Renal cortex interstitium (tissue), 11 donors: ENCODE measurements around the gene SNX25. TPM values are rescaled to one million over a fixed set of nuclear protein-coding genes. Genes with fewer than 3 reads are reported as not detected.

Experiments
- DNase-seq, 11 donors: peaks; one replicate each; pipeline ENCODE4 v3.0.0-alpha.2; 2013; ENCODE audit warnings: low read depth in 9 of 11, low spot score in 4 of 11; ENCODE audit errors: extremely low read depth in 1 of 11
- polyA plus RNA-seq, 3 donors: library from polyadenylated mRNA; unstranded; fragments of 120-200 nt; gene quantifications; one replicate each; pipeline ENCODE4 v1.2.1, GENCODE V29; 2013; ENCODE audit not compliant: insufficient read length in 3 of 3

Gene SNX25
- polyA plus RNA-seq, 3 donors = 21.6 to 27.0 (median 25.6) TPM

DNA sequence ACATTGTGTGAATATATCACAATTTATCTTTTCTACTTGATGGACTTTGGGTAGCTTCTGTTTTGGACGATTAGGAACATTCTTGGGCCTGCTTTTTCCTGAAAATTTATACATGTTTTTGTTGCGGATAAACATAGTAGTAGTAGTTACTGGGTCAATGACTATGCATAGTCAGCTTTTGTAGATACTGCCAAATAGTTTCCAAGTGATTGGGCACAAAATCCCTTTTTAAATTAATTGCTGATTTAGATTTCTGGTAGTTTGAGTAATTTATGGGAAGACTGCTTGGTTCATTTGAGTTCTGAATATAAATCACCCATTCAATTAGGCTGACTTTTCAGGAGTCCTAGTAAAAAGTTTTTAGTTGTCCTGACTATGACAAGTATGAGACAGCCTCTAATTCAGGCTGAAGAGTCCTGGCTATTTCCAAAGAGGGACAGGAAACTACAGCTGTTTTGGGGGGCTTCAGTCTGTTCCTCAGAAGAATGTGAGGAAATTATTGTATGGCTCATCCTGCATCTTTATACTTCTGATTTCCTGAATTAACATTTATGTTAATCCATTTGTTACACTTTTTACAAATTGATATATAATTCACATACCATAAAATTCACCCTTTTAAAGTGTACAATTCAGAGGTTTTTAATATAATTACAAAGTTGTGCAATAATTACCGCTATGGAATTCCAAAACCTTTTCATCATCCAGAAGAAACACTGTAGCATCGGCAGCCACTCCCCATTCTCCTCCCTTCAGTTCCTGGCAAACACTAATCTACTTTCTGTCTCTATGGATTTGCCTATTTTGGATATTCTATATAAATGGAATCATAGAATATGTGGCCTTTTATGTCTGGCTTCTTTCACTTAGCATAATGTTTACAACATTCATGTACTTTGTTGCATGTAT is 172.1 kb downstream of the SNX25 start:
- DNase-seq = no peak

DNA sequence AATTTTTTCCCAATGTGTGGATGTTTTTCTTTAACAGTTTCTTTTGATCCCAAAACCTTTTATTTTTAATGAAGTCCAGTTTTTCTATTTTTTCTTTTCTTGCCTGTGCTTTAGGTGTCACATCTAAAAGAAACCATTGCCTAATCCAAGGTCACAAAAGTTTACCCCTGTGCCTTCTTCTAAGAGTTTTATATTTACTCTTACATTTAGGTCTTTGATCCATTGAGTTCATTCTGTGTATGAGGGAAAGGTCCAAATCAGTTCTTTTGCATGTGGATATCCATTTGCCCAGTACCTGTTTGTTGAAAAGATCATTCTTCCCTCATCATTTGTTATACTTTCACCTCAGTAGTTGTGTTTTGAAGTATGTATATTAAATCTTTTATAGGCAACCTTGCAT is 173.4 kb downstream of the SNX25 start:
- DNase-seq = no peak

DNA sequence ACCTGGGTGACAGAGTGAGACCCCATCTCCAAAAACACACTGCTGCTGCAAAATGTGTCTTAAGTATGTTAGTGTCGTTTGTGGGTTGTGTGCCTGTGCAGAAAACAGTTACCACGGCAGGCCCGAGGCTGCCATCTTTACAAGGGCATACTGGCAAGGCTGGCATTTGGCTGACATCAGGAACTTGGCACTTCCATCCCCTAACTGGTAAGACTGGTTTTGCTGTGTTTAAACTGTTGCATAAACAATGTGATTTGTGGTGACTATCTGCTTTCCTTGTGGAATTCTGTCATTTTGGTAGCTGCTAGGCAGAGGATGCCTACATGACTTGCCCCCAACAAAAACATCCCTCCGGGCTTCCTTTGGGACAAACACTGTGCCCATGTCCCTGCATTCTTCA is 174.1 kb downstream of the SNX25 start:
- no peak for DNase-seq

DNA sequence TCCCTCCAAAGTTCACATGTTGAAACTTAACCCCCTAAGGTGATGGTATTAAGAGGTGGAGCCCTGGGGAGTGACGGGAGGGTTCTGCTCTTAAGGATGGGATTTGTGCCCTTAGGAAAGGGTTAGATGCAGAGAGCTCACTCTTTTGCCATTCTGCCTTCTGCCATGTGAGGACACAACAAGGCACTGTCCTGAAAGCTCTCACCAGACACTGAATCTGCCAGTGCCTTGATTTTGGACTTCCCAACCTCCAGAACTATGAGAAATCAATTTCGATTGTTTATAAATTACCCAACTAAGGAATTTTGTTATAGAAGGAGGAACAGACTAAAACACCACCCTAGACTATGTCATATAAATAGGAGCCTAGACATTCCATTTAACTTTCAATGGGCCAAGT is 174.7 kb downstream of the SNX25 start:
- no peak for DNase-seq

DNA sequence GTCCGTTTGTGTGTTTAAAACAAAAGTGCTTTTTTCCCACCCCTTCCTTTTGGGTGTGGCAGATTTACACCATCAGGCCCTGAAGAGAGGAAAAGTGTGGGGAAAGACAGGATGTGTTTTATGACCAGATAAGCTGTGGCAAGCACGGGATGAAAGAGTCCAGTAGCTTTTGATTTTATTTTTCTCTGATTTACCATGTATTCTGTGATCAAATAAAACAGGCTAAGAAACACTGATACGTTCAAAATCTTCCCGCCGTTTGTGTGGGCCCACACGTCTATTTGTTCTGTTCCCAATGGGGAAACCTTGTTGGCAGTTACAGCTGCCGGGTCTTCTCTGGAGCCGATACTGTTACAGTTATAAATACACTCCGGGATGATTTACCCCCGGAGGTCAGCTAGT is 175.5 kb downstream of the SNX25 start:
- DNase-seq = peak in 2 of 11 donors; percentile 13 to 39

DNA sequence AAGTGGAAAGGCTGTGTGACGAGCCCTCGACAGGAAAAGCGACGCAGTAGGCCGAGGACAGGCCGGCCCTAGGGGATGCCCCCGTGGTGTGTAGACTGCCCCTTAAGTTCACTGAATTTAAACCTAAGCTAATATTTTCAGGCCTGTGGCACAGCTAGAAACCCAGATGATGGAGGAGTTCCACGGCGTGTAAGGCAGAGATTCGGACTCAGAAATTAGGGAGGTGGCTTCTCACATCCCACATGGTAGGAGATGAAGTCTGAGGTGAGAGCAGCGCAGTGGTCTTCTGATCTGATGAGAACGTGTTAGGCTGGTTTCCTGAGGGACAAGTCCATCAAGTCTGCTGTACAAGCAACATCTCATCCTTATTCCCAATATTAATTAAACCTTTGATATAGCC is 178.6 kb downstream of the SNX25 start:
- DNase-seq = no peak

DNA sequence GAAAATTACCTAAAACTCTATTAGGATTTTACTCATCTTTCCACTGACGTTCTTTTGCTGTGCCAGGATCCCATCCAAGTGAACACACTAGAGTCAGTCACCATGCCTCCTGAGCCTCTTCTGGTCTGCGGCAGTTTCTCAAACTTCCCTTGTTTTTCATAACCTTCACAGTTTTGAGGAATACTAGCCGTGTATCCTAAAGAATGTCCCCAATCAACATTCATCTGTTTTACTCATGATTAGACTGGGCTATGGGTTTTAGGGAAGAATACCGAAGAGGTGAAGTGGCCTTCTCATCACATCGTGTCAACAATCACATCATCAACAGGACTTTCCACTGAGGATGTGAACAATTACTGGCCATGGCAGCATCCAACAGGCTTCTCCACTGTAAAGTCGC is 181.5 kb downstream of the SNX25 start:
- no peak for DNase-seq

DNA sequence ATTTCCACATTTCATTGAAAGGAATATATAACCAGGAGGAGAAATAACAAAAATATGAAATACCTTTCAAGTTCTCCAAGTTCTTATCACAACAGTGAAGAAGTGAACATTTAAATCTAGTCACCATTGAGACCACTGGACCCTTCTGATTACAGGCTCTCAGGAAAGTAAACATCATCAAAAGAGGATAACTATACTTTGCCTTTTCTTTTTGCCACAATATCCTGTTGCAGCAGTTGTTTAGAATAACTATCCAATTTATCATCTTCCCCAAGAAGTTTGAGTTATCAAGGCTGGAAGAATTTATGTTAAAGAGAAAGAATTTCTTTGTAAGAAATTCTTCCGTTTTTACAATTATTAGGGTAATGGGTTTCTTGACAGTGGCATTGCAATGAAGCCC is 182.8 kb downstream of the SNX25 start:
- DNase-seq = no peak

DNA sequence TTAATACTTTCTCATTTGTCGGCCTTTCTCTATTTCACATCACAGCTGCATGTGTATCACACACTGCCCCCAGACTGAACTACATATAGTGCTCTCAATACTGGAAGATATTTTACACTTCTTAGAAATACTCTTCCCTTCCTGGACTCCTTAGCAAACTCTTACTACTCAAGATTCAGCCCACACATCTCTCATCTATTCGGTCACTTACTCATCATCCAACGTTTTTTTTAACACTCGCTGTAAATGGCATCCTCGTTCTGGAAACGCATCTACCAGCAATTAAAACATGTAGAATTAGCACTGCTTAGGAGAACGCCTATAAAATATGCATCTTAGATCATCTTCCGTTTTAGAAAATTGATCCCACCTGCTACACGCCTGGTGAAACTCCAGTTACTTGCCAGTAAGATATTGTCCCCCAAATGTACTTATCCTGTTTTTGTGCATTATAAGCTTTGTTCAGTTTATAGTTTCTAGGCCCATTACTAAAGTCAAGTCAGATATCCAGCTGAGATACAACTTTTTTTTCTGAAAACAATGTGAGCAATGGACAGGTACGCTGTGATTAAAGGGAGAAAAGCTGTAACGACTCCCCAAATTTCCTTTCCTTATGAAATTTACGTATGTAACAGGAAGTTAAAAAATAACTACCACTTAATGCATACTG is 185.3 kb downstream of the SNX25 start:
- DNase-seq = no peak

DNA sequence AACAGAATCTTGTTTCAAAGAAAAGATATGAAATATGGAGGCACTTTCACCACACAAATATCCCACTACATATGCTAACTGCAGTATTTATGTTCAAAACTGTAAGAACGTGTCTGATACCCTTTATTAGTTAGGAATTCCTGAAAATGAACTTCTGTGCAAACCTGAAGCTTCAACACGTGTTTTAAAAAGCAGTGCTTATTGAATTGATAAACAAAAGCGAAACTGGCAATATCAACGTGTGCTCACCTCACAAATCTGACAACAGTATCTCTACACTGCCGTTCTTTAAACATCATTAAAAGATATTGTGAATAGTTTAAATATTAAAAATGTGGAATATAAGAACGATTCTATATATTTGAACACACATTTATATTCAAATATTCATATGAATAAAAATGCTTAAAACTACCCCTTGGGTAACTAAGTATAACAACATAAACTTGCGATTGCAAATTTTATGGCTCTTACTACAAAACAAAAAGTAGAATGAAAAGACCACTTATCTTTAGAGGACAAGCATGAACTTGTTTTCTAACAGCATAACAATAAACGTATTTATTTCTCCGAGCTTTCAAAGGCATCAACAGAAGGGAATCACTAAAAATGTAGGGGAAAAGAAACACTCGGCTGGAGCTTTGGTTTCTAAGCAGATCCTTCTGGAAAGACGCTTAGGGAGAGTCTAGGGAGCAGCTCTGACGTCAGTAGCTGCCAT is 186.0 kb downstream of the SNX25 start, which contains the start of gene LRP2BP:
Gene LRP2BP, minus strand, starts transcription at position 687 of the 718 bp plus-strand sequence. CDS start 17,738 bp downstream, outside the sequence.
- peak in 4 of 11 donors; percentile 75 to 90 (median 80) for DNase-seq

DNA sequence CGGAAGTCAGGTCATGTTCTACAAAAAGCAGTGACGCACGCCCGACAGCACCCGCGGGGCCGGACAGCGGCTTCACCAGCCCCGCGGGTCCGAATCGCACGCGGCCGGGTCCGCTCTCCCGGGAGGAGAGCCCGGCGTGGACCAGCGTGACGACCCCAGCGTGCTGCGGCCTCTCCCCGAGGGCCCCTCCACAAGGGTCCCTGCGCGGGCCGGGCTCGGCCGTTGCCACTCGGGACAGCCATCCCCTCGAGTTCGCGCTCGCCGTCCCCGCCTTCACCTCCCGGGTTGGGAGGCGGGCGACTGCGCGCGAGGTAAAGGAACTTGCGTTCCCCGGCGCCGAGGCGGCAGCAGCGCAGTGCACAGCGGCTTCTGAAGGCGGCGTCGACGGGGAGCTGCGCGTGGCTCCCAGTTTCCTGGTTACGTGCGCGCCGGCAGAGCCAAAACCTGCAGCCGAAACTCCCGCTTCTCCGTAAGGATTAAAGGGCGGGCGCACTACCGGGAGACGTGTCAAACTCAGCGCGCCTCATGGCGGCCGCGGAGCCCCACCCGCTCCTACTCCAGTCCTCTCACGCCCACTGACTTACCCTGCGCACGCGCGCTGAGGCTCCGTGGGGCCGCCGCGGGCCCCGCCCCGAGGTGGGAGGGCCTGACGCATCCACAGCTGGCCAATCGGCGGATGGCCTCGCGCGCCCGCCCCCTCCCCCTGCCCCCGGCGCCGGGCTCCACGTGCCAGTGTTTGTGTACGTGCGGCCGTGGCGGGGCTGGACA is 186.7 kb downstream of the SNX25 start:
- DNase-seq = peak; percentile 91 to 98 (median 95)

DNA sequence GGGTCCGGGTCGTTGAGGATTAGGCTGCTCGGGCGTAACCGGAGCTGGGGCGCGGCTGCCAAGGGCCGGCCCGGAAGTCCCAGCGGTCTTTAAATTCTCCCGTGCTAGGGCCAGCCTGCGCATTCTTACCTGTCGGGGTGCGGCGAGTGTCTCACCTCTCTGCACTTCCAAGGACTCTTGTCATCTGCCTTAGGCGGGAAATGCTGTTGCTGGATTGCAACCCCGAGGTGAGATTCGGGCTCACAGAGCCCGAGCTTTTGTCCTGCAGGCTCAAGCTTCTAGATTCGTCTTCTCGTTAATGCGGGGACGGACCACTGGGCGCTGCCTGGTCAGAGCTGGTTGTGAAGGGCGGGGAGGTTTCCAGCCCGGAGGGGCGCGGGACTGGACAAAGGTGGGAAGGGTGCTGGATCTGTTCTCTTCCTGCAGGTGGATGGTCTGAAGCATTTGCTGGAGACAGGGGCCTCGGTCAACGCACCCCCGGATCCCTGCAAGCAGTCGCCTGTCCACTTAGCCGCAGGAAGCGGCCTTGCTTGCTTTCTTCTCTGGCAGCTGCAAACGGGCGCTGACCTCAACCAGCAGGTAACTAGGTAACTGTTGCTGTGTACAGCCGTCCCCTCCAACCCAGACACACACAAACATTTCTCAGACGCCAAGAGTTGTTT is 187.5 kb downstream of the SNX25 start, which contains the start of gene ANKRD37:
Gene ANKRD37, plus strand, starts transcription at position 118 of the 662 bp plus-strand sequence. Its CDS starts 83 bp downstream, at position 201.
- peak; percentile 43 to 81 (median 64) for DNase-seq

DNA sequence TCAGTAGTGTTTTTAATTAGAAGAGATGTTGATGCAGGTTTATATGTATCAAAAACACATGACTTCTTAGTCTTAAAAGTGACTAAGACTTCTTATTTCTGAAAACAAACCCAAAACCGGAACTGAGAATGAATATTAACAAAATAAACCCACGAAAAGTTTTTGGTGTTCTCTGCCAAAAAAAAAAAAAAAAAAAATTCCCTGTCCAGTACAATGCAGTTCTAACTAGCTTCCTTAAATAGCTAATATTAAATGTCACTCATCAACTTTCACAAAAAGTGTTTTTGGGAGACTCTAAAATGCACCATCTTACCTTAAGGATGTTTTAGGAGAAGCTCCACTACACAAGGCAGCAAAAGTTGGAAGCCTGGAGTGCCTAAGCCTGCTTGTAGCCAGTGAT is 189.2 kb downstream of the SNX25 start:
- no peak for DNase-seq

DNA sequence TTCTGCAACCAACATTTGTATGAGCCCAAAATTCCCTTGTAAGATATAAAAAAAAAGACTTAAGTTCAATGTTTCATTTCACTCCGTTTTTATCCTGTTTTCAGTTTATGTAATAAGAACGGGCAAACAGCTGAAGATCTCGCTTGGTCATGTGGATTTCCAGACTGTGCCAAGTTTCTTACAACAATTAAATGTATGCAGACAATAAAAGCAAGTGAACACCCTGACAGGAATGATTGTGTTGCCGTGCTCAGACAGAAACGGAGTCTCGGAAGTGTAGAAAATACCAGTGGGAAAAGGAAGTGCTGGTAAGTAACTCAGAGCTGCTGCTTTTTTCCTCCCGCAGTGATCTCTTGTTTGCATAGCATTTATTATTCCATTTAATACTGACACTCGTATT is 190.1 kb downstream of the SNX25 start:
- DNase-seq = no peak

DNA sequence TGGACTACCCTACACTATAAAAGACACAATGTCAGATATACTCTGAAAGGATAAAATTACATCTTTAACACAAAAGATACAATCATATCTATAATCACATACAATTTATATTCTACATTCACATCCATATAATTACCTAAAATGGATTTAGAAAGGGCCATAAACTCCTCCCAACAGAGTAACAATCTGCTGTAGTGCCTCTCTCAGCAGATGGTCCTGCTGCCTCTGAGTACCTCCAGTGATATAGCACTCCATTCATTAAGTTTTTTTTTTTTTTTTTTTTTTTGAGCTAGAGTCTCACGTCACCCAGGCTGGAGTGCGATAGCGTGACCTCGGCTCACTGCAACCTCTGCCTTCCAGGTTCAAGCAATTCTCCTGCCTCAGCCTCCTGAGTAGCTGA is 194.6 kb downstream of the SNX25 start:
- no peak for DNase-seq

DNA sequence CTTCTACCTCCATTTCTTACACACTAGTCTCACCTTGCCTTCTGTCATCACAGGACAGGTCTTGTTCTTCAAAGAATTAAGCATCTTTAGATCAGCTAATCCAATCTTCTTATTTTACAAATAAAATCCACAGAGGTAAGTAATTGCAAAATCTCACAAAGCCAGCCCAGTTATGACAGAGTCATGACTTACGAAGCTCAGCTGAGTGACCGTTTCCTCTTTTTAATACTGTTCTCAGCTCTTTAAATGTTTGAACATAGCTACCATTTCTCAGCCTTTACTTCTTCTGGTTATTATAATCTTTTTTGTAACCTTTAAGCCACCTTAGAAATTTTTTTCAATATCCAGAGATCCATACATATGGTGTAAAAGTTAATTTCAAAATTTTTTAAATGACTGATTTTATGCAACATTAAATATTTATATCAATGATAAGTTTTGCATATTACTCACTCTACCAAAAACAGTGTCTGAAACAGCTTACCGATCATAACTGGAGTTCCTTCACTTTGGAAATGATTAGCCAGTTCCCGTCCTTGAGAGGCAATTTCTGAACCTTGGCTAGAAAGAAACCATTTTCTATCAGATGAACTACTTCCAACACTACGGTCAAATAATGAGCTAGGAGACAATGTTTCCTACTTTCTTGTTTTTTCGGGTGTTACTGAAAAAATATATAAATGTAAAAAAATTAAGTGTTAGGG is 196.1 kb downstream of the SNX25 start:
- DNase-seq = no peak

DNA sequence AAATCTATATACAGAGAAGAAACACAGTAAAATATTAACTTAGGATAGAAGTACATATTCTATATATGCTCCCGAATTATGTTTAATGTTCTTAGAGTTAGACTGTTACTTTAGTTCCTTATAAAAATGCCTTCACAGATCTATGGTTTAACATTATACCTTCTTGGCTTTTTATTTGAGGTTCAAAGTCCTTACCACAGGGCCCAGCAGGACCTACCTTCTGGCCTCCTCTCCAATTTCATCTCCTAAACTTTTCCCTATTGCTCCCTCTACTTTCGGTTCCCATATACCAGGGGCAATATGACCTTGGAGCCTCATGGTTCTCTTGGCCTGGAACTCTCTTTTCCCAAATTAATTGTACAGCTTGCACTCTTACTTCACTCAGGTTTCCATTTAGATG is 199.0 kb downstream of the SNX25 start:
- no peak for DNase-seq

DNA sequence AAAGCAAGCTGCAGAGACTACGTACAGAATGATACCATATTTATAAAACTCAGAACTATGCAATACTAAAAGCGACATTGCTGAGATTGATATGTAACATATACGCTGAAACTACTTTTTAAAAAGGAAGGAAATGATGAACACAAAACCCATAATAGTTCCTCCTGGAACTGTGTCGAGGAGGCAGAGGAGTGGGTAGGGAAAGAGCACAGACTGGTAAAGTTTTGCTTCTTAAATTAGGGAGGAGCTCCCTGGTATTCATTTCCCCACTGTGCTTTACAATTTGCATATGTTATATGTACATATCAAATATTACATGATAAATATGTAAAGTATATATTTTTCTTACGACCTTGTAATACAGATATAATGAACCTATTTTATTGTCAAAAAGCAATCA is 202.5 kb downstream of the SNX25 start:
- DNase-seq = no peak
